HG03565 (cell line): ENCODE data around the gene AGBL3.
"Not testable (repeated sequence)": the region's sequence is repeated elsewhere in the genome, so short reads cannot be mapped to it uniquely, and the experiment has no call there.

Experiments used
- ATAC-seq: cut with Tn5 transposase; IDR thresholded peaks from one replicate; pipeline ENCODE4 v1.9.1; 2021; ENCODE audit warnings: mild to moderate bottlenecking, moderate library complexity; ENCODE audit not compliant: unreplicated experiment

AGBL3 gene

DNA sequence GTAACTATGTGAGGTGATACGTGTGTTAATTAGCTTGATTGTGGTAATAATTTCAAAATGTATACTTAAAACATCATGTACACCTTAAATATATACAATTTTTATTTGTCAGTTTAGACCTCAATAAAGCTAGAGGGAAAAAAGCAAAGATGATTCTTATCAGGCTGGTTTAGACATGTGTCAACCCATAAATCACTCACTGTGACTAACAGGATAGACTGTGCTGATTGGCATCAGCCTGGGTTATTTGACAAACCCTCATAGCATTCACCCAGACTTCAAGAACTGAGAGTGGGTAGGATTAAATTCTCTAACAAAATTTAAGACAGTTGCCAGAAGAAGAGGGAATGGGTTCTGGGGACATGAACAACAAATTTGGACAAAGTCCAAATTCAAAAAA lies 87.8 kb downstream of the AGBL3 start:
- no peak for ATAC-seq

DNA sequence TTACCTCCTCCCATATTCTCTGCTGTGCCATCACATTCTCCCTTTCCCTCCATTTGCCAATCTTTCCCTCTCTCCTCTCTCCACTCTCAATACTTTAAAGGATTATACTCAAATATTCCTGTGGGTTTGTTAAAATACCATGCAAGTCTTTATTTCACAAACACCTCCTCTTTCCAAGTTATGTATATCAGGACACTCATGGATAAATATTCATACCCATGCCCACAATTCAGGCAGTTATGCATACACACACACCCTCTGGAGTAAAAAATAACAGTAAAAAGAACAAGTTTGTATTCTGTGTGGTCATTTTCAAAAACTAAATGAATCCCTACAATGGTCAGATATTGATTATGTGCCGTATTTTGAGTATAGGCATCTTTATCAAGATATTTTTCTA lies 88.2 kb downstream of the AGBL3 start:
- no peak for ATAC-seq

DNA sequence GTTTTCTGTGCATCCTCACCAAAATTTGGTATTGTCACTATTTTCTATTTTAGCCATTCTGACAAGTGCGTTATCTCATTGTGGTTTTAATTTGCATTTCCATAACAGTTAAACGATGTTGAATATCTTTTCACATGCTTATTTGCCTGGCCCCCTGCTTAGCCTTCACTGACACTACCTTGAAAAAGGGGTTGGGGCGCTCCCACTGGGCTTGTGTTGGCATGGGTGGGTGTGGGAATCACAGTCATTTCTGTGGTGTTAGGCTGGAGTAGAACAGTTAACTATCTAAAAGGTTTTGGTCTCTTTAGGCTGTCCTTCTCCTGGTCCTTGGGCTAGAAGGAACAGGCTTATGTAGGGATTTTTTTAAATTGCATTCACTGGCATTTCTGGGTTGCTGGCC lies 89.4 kb downstream of the AGBL3 start:
- ATAC-seq = no peak

DNA sequence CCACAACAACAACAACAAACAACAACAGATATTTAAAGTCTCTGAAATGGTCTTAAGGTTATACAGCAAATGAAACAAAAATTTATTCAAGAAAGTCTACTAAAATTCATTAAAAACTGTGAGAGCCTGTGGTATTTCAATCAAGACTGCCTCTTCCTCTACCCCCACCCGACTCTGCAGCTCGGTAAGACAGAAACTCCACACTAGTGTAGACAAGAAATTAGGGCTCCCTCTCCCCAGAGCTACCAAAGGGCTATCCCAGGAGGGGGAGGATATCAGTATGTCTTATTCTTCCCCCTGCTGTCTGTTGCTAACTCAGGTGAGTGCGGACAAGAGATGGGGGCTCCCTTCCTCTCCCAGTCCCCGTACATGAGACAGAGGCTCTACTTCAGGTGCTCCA lies 90.6 kb downstream of the AGBL3 start:
- ATAC-seq = no peak

- ATAC-seq = no peak
These were observed 91.3 kb downstream of the AGBL3 start for GRCh38 chr7:135077642-135078041.

- no peak for ATAC-seq
These were observed 91.7 kb downstream of the AGBL3 start for GRCh38 chr7:135078051-135078450.

DNA sequence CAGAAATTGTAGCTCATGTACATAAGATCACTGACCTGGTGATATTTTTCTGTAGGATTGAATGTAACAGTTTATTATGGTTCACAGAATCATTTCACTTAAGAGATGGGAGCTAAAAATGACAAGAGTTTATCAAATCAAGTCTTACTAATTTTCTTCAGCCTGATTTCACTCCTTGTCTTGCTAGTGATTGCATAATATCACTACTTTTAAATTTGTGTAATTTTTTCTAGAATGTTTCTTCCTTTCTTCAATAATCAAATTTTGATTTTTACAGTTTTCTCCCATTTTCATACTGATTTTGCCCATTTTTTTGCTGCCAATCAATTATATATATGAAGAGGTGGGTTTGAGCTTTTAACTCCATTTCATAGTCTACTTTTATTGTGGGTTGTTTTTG lies 92.8 kb downstream of the AGBL3 start:
- ATAC-seq = no peak

- no peak for ATAC-seq
These were observed 96.7 kb downstream of the AGBL3 start for GRCh38 chr7:135083005-135083404.

DNA sequence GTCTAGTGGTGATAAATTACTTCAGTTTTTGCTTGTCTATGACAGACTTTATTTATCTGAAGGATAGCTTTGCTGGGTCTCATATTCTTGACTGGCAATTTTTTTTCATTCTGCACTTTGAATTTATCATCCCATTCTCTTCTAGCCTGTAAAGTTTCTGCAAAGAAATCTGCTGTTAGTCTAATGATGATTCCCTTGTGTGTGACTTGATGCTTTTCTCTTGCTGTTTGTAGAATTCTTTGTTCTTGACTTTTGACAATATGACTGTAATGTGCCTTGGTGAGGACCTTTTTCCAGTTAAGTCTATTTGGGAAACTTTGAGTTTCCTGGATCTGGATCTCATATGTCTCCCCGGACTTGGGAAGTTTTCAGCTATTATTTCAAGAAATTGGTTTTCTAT lies 102.3 kb downstream of the AGBL3 start:
- no peak for ATAC-seq

GRCh38 chr7:135091717-135092116 lies 105.4 kb downstream of the AGBL3 start:
- ATAC-seq = no peak

- ATAC-seq = no peak
These were observed 108.3 kb downstream of the AGBL3 start for GRCh38 chr7:135094472-135095237.

GRCh38 chr7:135095450-135095849 lies 109.1 kb downstream of the AGBL3 start:
- ATAC-seq = no peak

- no peak for ATAC-seq
These were observed 112.1 kb downstream of the AGBL3 start for GRCh38 chr7:135098391-135098790.

DNA sequence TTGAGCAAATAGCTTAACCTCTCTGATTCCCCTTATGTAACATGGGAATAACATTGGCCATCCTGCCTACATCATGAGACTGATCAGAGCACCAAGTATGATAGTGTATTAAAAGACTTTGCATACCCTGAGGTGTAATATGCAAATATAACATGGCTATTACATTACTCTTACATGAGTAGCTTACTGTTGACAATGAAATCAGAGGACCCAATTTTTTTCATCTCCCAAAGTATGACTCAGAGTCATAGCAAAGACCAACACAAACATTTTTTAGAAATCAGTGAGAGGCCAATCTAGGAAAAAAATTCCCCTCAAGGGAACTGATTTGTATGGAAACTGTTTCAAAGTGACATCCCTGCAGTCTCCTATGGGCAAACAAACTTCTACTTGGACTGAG lies 114.5 kb downstream of the AGBL3 start:
- no peak for ATAC-seq

DNA sequence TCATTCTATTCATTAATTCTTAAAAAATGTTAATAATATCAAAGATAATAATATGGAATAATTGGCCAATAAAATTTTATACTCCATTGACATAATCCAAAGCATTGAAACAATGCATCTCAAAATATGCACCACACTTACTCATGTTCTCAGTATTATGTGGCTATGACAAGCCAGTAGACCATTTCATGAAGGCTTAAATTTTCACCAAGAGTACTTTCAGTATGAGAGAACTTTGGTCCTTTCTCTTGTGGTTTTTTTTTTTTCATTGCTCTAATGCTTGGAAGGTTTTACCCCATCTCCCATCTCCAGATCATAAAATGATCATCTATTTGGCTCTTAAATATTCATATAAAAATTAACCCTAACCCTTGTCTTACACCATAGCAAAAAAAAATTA lies 116.1 kb downstream of the AGBL3 start:
- peak; percentile 98 for ATAC-seq

DNA sequence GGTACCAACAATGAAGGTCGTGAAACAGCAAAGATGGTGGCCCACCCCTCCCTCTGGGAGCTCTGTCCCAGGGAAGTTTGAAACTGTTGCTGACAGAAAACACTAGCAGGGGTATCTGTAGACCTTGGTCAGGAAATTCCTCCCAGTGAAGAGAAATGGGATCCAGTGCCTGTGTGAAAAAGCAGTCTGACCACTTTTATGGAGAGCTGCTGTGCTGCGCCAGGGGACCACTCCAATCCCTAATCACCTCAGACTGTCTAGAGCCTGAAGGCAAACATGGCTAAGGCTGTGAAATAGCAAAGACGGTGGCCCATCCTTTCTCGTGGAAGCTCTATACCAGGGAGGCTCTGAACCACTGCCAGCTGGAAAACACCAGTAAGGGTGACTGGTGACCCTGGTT lies 123.3 kb downstream of the AGBL3 start:
- ATAC-seq = no peak

DNA sequence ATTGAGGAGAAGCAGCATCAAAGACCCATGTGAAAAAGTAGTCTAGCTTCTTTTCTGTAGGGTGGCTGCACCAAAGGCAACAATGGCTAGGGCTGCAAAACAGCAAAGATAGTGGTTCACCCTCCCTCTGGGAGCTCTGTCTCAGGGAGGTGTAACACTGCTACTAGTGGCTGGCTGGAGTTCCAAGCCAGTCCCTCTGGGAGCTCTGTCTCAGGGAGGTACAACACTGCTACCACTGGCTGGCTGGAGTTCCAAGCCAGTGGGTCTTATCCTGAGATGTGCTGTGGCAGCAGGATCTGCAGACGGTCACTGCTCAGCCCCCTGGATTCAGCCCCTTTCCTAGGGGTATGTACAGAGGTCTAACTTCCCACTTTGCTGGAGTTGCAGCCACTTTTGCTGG lies 123.7 kb downstream of the AGBL3 start:
- ATAC-seq = no peak

DNA sequence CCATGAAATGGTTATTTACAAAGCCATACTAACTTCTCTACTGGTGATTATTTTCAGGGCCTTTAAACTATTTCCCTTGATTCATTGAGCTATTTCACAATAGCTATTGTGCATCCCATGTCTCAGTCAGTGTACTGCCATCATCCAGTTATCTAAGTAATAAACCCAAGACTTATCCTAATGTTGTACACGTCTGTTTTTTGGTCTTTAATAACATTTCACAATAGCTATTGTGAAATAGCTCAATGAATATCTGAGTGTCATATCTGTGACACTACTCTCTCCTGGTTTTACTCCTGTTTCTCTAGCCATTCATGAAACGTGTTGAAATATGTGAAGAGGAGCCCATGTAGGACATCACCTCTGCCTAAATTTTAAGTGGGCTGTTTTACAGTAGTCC lies 125.1 kb downstream of the AGBL3 start:
- no peak for ATAC-seq

DNA sequence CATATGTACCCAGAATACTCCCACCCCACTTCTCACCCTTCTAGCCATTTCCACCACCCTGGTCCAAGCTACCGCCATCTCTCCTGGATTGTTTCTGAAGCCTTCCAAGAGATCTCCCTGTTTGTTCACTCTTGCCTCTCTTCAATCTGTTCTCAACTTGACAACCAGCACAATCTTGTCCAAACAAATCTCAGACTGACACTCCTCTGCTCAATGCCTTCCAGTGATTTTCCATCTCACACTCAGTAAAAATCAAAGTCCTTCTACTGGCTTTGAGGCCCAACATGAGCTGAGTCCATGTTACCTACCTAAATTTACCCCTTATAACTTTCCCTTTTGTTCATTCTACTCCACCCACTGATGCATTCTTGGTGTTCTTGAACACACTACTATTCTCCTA lies 128.3 kb downstream of the AGBL3 start:
- no peak for ATAC-seq

DNA sequence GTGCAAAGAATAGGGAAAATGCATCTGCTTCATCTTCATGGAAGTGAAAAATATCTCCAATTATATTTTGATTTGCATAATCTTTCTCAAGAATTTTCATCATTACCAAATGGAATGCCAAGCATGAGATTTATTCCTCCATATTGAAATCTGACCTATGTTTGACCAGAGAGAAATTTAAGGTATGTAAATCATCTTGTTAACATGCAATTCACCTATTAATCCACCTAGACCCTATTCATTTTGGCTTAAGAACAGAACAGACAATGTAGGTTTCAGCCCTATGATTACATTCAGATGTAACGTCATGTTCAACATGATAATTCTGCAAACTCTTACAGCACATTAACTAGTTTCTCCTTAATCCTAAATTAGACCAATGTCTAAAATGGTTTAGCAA lies 130.8 kb downstream of the AGBL3 start:
- no peak for ATAC-seq

DNA sequence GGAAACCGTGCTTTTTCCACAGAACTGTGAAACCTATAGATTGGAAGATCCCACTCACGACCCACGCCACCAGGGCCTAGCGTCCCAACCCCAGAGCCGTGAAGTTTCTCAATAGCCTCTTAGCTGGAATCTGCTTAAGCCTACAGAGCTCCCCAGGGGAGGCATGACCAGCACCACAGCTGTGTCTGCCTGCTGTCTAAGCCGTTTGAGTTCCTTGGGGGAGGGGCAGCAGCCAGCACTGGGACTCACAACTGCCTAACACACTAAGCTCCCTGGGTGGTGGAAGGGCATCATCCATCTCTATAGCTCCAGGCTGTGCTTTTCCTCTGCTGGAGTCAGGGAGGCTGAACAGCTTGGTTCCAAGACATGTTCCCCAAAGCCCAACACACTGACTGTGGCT lies 135.6 kb downstream of the AGBL3 start:
- no peak for ATAC-seq

GRCh38 chr7:135124631-135125030 lies 138.3 kb downstream of the AGBL3 start:
- ATAC-seq = not testable (repeated sequence)

- no peak for ATAC-seq
These were observed 142.6 kb downstream of the AGBL3 start for GRCh38 chr7:135128931-135129330.
